GM18870 (cell line): Measurements from ENCODE around the gene MED28.

Experiments used
- ATAC-seq: cut with Tn5 transposase; IDR thresholded peaks from one replicate; pipeline ENCODE4 v1.9.1; 2021; ENCODE audit warnings: moderate library complexity; ENCODE audit not compliant: unreplicated experiment

MED28 gene

GRCh38 chr4:17664755-17665154 lies 50.3 kb downstream of the MED28 start:
- ATAC-seq, result peak; percentile 93

DNA sequence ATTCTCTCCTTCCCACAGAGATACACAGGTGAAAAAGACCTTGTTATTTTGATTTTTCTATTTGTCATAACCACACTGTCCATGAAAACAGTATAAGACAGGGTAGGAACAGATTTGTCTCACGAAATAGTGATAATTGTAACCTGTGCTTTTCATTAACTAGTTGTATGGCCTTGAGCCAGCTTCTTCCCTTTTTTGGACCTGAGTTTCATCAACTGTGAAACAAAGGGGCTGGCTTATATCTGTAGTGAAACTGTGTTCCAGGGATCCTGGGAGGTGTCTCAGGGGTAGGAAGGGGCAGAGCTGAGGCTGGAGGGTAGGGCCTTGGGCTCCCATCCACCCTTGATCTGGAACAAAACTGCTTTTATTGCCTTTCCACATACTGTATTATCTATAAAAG lies 50.9 kb downstream of the MED28 start:
- ATAC-seq, result peak; percentile 32

- no peak for ATAC-seq
Measured at GRCh38 chr4:17665852-17666251, 51.4 kb downstream of the MED28 start.

- no peak for ATAC-seq
Measured at GRCh38 chr4:17667253-17667652, 52.8 kb downstream of the MED28 start.

- ATAC-seq, result no peak
Measured at GRCh38 chr4:17667653-17668201, 53.3 kb downstream of the MED28 start.

GRCh38 chr4:17670423-17670822 lies 56.0 kb downstream of the MED28 start:
- no peak for ATAC-seq

GRCh38 chr4:17680559-17681280 lies 66.3 kb downstream of the MED28 start:
- ATAC-seq, result no peak

DNA sequence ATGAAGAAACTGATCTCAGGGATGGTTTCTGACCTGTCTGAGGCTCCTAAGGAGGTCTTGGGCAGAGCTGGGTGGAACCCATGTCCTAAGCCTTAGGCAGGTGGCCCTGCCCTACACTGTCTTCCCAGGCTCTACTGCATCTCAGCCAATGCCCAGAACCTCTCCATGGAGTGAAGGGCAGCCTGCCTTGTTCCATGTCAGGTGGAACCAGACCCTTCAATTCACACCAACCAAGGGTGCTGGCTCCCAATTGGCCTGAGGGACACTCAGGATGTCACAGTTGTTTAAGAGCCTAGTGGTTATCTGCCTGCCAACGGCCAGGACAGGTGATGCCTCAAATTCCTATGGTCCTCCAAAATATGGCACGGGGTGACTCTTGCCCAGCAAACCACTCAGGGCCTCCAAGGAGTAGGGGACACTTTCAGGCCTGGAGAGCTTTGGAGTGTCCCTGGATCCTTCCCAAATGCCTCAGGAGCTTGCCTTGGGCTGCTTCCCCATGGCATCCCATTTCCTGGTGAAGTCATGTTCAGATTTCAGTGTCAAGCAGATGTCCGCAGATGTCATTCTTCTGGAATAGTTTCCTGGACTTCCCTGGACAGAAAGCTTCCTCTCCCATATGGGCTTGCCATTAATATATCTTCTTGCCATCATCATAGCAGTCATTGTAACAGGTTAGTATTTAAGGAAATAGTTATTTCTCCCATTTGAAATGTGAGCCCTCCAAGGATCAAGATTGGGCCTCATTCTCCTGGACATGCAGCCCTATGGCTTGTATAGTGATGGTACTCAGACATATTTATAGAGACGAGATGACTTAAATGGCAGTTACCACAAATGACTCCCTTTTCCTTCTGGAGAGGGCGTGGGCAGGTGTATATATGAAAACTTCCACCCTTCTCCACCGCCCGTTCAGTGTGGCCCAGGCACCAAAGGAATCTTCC lies 67.1 kb downstream of the MED28 start:
- no peak for ATAC-seq

GRCh38 chr4:17682222-17682566 lies 67.8 kb downstream of the MED28 start:
- ATAC-seq, result no peak
